Tibial nerve (tissue), 4 donors: ENCODE measurements around the gene CTDSPL.

Source experiments
- CTCF ChIP-seq, 5 experiments: fragments of 200-600 bp in 3 of 5; fragments of 450-650 bp in 2 of 5; sonication (generic) in 3 of 5; IDR thresholded peaks; one replicate each; pipeline ENCODE4 v1.5.1; 2016 to 2019; ENCODE audit warnings: antibody characterized with exemption in 5 of 5, mild to moderate bottlenecking in 3 of 5, moderate library complexity in 2 of 5
- EP300 ChIP-seq, 2 donors: sonication (generic); formaldehyde crosslinking; IDR thresholded peaks; one replicate each; pipeline ENCODE4 v1.6.1; 2017; ENCODE audit warnings: antibody characterized with exemption in 2 of 2, mild to moderate bottlenecking in 1 of 2

GRCh38 chr3:38032328-38032865, 170.7 kb downstream of the CTDSPL start:
- TF ChIP-seq EP300 (IDR thresholded peaks at IDR 0.05) (no peak), CTCF (IDR thresholded peaks at IDR 0.05) (no peak)
